Effector memory CD8-positive, alpha-beta T cell (primary cell): ENCODE results near the gene TRPC4AP.
"Not testable (repeated sequence)": the region's sequence is repeated elsewhere in the genome, so short reads cannot be mapped to it uniquely, and the experiment has no call there.

Source experiments
- ATAC-seq: fragments of 150-1000 bp; cut with Tn5 transposase; replicated peaks from 2 replicates; pipeline ENCODE4 v1.10.0; 2021; ENCODE audit warnings: mild to moderate bottlenecking, moderate library complexity
- DNase-seq, 3 experiments: peaks; one replicate each; pipeline ENCODE4 v3.0.0; 2021
- H3K27ac Mint-ChIP-seq, 2 donors: one replicate each; pipeline ENCODE4 v1.8.0; 2022; ENCODE audit warnings: mild to moderate bottlenecking in 2 of 2, mixed read lengths in 2 of 2, moderate library complexity in 2 of 2
- H3K27me3 Mint-ChIP-seq, 2 donors: one replicate each; pipeline ENCODE4 v1.8.0; 2022; ENCODE audit warnings: mixed read lengths in 2 of 2
- H3K36me3 Mint-ChIP-seq: one replicate; pipeline ENCODE4 v1.8.0; 2022; ENCODE audit warnings: mild to moderate bottlenecking, moderate library complexity, mixed read lengths; ENCODE audit not compliant: insufficient read depth
- H3K4me1 Mint-ChIP-seq, 2 donors: one replicate each; pipeline ENCODE4 v1.8.0; 2022; ENCODE audit warnings: low read depth in 2 of 2, mixed read lengths in 2 of 2
- H3K4me3 Mint-ChIP-seq, 2 donors: one replicate each; pipeline ENCODE4 v1.8.0; 2022; ENCODE audit warnings: mild to moderate bottlenecking in 2 of 2, mixed read lengths in 2 of 2, moderate library complexity in 2 of 2
- H3K9me3 Mint-ChIP-seq, 2 donors: one replicate each; pipeline ENCODE4 v1.8.0; 2022; ENCODE audit warnings: mixed read lengths in 2 of 2

The TRPC4AP gene

GRCh38 chr20:35088231-35089145 lies 4.1 kb downstream of the TRPC4AP start:
- ATAC-seq, result no peak
- H3K27ac Mint-ChIP-seq, result peak overlapping the region; percentile 55 to 90

GRCh38 chr20:35087791-35088190 lies 4.8 kb downstream of the TRPC4AP start:
- H3K4me1 Mint-ChIP-seq, result peaks cover 28 to 46% of the 10 kb centered on the region in 2 donors
- no peaks in the 10 kb centered on the region for H3K9me3 Mint-ChIP-seq
- no peak for ATAC-seq
- no peaks in the 10 kb centered on the region for H3K27me3 Mint-ChIP-seq
- H3K36me3 Mint-ChIP-seq, result peaks cover 39% of the 10 kb centered on the region
- H3K4me3 Mint-ChIP-seq, result no peak overlapping the region
- DNase-seq, result no peak
- H3K27ac Mint-ChIP-seq, result peak overlapping the region; percentile 55 to 90

More at GRCh38 chr20:35088231-35089145, 4.1 kb downstream of the TRPC4AP start:
- H3K4me3 Mint-ChIP-seq, result no peak overlapping the region
- DNase-seq, result no peak
- H3K4me1 Mint-ChIP-seq, result peaks cover 35 to 46% of the 10 kb centered on the region in 2 donors
- peaks cover 38% of the 10 kb centered on the region for H3K36me3 Mint-ChIP-seq
- H3K9me3 Mint-ChIP-seq, result no peaks in the 10 kb centered on the region
- H3K27me3 Mint-ChIP-seq, result no peaks in the 10 kb centered on the region

GRCh38 chr20:35087355-35087754 lies 5.3 kb downstream of the TRPC4AP start:
- no peak for DNase-seq
- Mint-ChIP-seq H3K27me3 (no peaks in the 10 kb centered on the region), H3K4me1 (peaks cover 27 to 48% of the 10 kb centered on the region in 2 donors), H3K4me3 (no peak overlapping the region), H3K9me3 (no peaks in the 10 kb centered on the region), H3K36me3 (peaks cover 34% of the 10 kb centered on the region), H3K27ac (peak overlapping the region; percentile 17 to 55)
- ATAC-seq, result no peak

GRCh38 chr20:35085477-35086225 lies 7.0 kb downstream of the TRPC4AP start:
- peak; percentile 97 for ATAC-seq
- DNase-seq, result no peak
- Mint-ChIP-seq H3K36me3 (peaks cover 33% of the 10 kb centered on the region), H3K27ac (peak overlapping the region; percentile 23 to 72), H3K4me1 (peaks cover 26 to 45% of the 10 kb centered on the region in 2 donors), H3K27me3 (no peaks in the 10 kb centered on the region), H3K4me3 (peak overlapping the region in 1 of 2 donors; percentile 18), H3K9me3 (no peaks in the 10 kb centered on the region)

GRCh38 chr20:35084998-35085397 lies 7.6 kb downstream of the TRPC4AP start:
- Mint-ChIP-seq H3K4me1 (peaks cover 26 to 48% of the 10 kb centered on the region in 2 donors), H3K4me3 (no peak overlapping the region), H3K27me3 (no peaks in the 10 kb centered on the region), H3K36me3 (peaks cover 37% of the 10 kb centered on the region), H3K9me3 (no peaks in the 10 kb centered on the region), H3K27ac (peak overlapping the region in 1 of 2 donors; percentile 72)
- DNase-seq (no peak), ATAC-seq (no peak)

- DNase-seq, H3K9me3 Mint-ChIP-seq, H3K27me3 Mint-ChIP-seq: not testable (repeated sequence)
- peaks cover 37% of the 10 kb centered on the region for H3K36me3 Mint-ChIP-seq
- H3K4me3 Mint-ChIP-seq, result peak overlapping the region; percentile 59 to 73
- H3K4me1 Mint-ChIP-seq, result peaks cover 23 to 44% of the 10 kb centered on the region in 2 donors
- peak overlapping the region; percentile 68 to 88 for H3K27ac Mint-ChIP-seq
- ATAC-seq, result peak; percentile 59
Measured at GRCh38 chr20:35080348-35080642, 12.3 kb downstream of the TRPC4AP start.

GRCh38 chr20:35079472-35080347 lies 12.9 kb downstream of the TRPC4AP start:
- Mint-ChIP-seq H3K27me3 (no peaks in the 10 kb centered on the region), H3K9me3 (no peaks in the 10 kb centered on the region), H3K27ac (peak overlapping the region; percentile 68 to 88), H3K4me1 (peaks cover 18 to 38% of the 10 kb centered on the region in 2 donors), H3K4me3 (peak overlapping the region; percentile 59 to 73), H3K36me3 (peaks cover 38% of the 10 kb centered on the region)
- DNase-seq, result no peak
- peak; percentile 85 for ATAC-seq

GRCh38 chr20:35077872-35078271 lies 14.7 kb downstream of the TRPC4AP start:
- Mint-ChIP-seq H3K36me3 (peaks cover 32% of the 10 kb centered on the region), H3K27ac (peak overlapping the region in 1 of 2 donors; percentile 18), H3K27me3 (no peaks in the 10 kb centered on the region), H3K4me1 (peaks cover 20 to 38% of the 10 kb centered on the region in 2 donors), H3K9me3 (no peaks in the 10 kb centered on the region), H3K4me3 (no peak overlapping the region)
- ATAC-seq (no peak), DNase-seq (no peak)

- H3K36me3 Mint-ChIP-seq, result peaks cover 32% of the 10 kb centered on the region
- no peak overlapping the region for H3K4me3 Mint-ChIP-seq
- no peaks in the 10 kb centered on the region for H3K27me3 Mint-ChIP-seq
- H3K9me3 Mint-ChIP-seq, result no peaks in the 10 kb centered on the region
- ATAC-seq (no peak), DNase-seq (no peak)
- no peak overlapping the region for H3K27ac Mint-ChIP-seq
- peaks cover 20 to 35% of the 10 kb centered on the region in 2 donors for H3K4me1 Mint-ChIP-seq
Measured at GRCh38 chr20:35077341-35077740, 15.3 kb downstream of the TRPC4AP start.

- not testable (repeated sequence) for DNase-seq, H3K4me3 Mint-ChIP-seq, H3K27me3 Mint-ChIP-seq, H3K9me3 Mint-ChIP-seq, ATAC-seq, H3K27ac Mint-ChIP-seq
- Mint-ChIP-seq H3K36me3 (peaks cover 39% of the 10 kb centered on the region), H3K4me1 (peaks cover 20 to 33% of the 10 kb centered on the region in 2 donors)
Measured at GRCh38 chr20:35071436-35072153, 21.0 kb downstream of the TRPC4AP start.

GRCh38 chr20:35066194-35066593 lies 26.4 kb downstream of the TRPC4AP start:
- peaks cover 43 to 68% of the 10 kb centered on the region in 2 donors for H3K4me1 Mint-ChIP-seq
- DNase-seq, result no peak
- H3K4me3 Mint-ChIP-seq, result no peak overlapping the region
- no peaks in the 10 kb centered on the region for H3K27me3 Mint-ChIP-seq
- peak overlapping the region; percentile 78 to 90 for H3K27ac Mint-ChIP-seq
- peaks cover 38% of the 10 kb centered on the region for H3K36me3 Mint-ChIP-seq
- H3K9me3 Mint-ChIP-seq, result no peaks in the 10 kb centered on the region
- no peak for ATAC-seq

GRCh38 chr20:35065181-35065580 lies 27.4 kb downstream of the TRPC4AP start:
- ATAC-seq (no peak), DNase-seq (no peak)
- Mint-ChIP-seq H3K27ac (peak overlapping the region; percentile 23 to 78), H3K9me3 (no peaks in the 10 kb centered on the region), H3K4me1 (peaks cover 35 to 66% of the 10 kb centered on the region in 2 donors), H3K27me3 (no peaks in the 10 kb centered on the region), H3K36me3 (peaks cover 40% of the 10 kb centered on the region), H3K4me3 (no peak overlapping the region)
